Right atrium auricular region (tissue), 2 donors: Measurements from ENCODE around the gene DOCK2. TPM values are rescaled to one million over a fixed set of nuclear protein-coding genes. Genes with fewer than 3 reads are reported as not detected.

Experiments used
- DNase-seq: peaks from one replicate; pipeline ENCODE4 v3.0.0-alpha.2; 2019; ENCODE audit warnings: low spot score
- H3K27ac ChIP-seq, 2 donors: fragments of 200-600 bp; sonication (generic); 1 replicate in 1 of 2; 2 replicates in 1 of 2; pipeline ENCODE4 v1.5.1; 2016 to 2019
- H3K27me3 ChIP-seq, 2 donors: fragments of 200-600 bp; sonication (generic); one replicate each; pipeline versions ENCODE4 v1.5.1 to v1.6.0; 2017 to 2019
- H3K36me3 ChIP-seq: fragments of 200-600 bp; sonication (generic); one replicate; pipeline ENCODE4 v1.5.1; 2016
- H3K4me1 ChIP-seq, 2 donors: fragments of 200-600 bp; sonication (generic); one replicate each; pipeline versions ENCODE4 v1.5.1 to v1.6.0; 2017 to 2019
- H3K4me3 ChIP-seq, 2 donors: fragments of 200-600 bp; sonication (generic); 1 replicate in 1 of 2; 2 replicates in 1 of 2; pipeline ENCODE4 v1.5.1; 2017 to 2019; ENCODE audit warnings: mild to moderate bottlenecking in 1 of 2, moderate library complexity in 1 of 2
- H3K9me3 ChIP-seq, 2 donors: fragments of 200-600 bp; sonication (generic); one replicate each; pipeline ENCODE4 v1.5.1; 2019
- total RNA-seq, 2 donors: library from RNA; depleted of rRNA; stranded (reverse); fragments of >200 nt; gene quantifications; one replicate each; pipeline ENCODE4 v1.1.0, GENCODE V29; 2016
- TF ChIP-seq, protein P1 (sequence below), 2 donors: fragments of 200-600 bp; sonication (generic); IDR thresholded peaks; one replicate each; pipeline ENCODE4 v1.5.1; 2019; ENCODE audit warnings: antibody characterized with exemption in 2 of 2

The DOCK2 gene
- total RNA-seq, 2 donors from 2014 or later = 3.7 to 5.4 TPM

DNA sequence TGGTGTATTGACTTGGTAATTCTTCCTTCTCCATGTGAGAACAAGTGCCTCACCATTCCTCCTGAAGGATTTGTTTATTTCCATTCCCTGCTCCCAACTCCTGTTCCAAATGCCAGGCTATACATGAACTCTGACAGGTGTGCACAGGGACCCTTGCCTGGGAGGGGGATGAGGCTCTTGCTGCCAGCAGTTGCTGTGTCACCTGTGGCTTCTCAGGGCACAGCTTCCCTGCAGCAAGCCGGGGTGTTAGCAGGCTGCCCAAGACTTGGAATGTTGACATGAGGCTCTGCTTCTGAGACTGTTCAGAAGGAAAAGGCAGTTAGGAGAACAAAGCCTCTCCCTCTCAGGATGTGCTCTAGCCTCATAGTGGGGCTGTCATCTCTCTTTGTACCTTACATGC lies 131.3 kb downstream of the DOCK2 start:
- no peak for DNase-seq
- TF ChIP-seq, protein P1, sequence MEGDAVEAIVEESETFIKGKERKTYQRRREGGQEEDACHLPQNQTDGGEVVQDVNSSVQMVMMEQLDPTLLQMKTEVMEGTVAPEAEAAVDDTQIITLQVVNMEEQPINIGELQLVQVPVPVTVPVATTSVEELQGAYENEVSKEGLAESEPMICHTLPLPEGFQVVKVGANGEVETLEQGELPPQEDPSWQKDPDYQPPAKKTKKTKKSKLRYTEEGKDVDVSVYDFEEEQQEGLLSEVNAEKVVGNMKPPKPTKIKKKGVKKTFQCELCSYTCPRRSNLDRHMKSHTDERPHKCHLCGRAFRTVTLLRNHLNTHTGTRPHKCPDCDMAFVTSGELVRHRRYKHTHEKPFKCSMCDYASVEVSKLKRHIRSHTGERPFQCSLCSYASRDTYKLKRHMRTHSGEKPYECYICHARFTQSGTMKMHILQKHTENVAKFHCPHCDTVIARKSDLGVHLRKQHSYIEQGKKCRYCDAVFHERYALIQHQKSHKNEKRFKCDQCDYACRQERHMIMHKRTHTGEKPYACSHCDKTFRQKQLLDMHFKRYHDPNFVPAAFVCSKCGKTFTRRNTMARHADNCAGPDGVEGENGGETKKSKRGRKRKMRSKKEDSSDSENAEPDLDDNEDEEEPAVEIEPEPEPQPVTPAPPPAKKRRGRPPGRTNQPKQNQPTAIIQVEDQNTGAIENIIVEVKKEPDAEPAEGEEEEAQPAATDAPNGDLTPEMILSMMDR (IDR thresholded peaks at IDR 0.05) = no peak

DNA sequence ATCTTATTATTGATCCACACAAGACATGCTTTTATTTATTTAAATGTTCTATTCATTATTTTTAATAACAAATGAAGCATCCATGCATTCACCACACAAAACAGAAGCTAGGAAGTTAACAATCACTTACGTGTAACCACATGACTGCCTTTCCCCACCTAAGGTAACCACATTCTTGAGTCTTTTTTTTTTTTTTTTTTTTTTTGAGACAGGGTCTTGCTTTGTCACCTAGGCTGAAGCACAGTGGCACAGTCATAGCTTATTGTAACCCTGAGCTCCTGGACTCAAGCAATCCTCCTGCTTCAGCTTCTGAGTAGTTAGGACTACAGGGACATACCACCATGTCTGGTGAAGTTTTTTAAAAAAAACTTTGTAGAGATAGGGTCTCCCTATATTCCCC lies 133.0 kb downstream of the DOCK2 start:
- H3K9me3 ChIP-seq = no peaks in the 10 kb centered on the region
- TF ChIP-seq, protein P1 (IDR thresholded peaks at IDR 0.05) = no peak
- no peak overlapping the region for H3K27ac ChIP-seq
- no peaks in the 10 kb centered on the region for H3K4me1 ChIP-seq
- no peaks in the 10 kb centered on the region for H3K27me3 ChIP-seq
- DNase-seq = no peak
- no peaks in the 10 kb centered on the region for H3K36me3 ChIP-seq
- H3K4me3 ChIP-seq = no peak overlapping the region

More for the DNA sequence above, 131.3 kb downstream of the DOCK2 start:
- H3K4me1 ChIP-seq = no peaks in the 10 kb centered on the region
- no peak overlapping the region for H3K27ac ChIP-seq
- H3K4me3 ChIP-seq = no peak overlapping the region
- no peaks in the 10 kb centered on the region for H3K27me3 ChIP-seq
- H3K9me3 ChIP-seq = no peaks in the 10 kb centered on the region
- H3K36me3 ChIP-seq = no peaks in the 10 kb centered on the region

DNA sequence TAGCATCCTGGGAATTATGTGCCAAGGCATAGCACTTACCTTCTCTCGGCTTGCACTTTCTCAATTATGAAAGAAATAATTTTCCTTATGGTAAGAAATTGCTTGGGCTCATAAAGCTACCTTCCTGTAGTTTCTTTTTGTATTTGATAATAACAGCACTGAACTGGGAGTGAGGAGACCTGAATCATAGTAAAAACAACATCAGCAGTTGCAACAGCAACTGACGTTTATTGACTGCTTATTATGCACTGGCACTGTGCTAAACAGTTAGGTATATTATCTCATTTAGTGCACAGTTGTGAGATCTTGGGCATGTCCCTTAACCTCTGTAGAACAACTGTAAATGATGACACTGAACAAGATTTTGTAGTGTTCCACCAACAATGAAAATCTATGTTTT lies 135.2 kb downstream of the DOCK2 start:
- Histone ChIP-seq H3K27ac (no peak overlapping the region), H3K4me1 (no peaks in the 10 kb centered on the region), H3K4me3 (no peak overlapping the region), H3K36me3 (no peaks in the 10 kb centered on the region), H3K27me3 (no peaks in the 10 kb centered on the region), H3K9me3 (no peaks in the 10 kb centered on the region)
- TF ChIP-seq, protein P1 (IDR thresholded peaks at IDR 0.05) = no peak
- DNase-seq = no peak

DNA sequence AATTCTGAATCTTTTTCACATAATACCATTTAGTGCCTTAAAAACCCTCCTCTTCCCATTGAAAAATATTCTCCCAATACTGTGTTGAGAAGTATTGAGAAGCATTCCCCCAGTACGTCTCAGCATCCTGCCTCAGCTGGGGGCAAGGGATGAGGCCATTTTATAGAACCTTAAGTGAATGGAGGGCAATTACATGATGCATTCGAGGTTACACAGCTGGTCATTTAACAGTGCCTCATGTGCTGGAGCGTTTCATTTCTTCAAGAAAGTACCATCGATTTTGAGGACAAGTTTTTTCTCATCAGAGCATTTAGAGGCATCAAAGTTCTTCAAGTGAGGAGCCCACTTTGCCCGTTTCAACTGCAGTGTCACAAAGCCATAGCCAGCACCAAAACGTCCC lies 135.6 kb downstream of the DOCK2 start:
- H3K9me3 ChIP-seq = no peaks in the 10 kb centered on the region
- no peaks in the 10 kb centered on the region for H3K4me1 ChIP-seq
- no peak overlapping the region for H3K4me3 ChIP-seq
- H3K27ac ChIP-seq = no peak overlapping the region
- TF ChIP-seq, protein P1 (IDR thresholded peaks at IDR 0.05) = no peak
- H3K27me3 ChIP-seq = no peaks in the 10 kb centered on the region
- no peak for DNase-seq
- H3K36me3 ChIP-seq = no peaks in the 10 kb centered on the region

DNA sequence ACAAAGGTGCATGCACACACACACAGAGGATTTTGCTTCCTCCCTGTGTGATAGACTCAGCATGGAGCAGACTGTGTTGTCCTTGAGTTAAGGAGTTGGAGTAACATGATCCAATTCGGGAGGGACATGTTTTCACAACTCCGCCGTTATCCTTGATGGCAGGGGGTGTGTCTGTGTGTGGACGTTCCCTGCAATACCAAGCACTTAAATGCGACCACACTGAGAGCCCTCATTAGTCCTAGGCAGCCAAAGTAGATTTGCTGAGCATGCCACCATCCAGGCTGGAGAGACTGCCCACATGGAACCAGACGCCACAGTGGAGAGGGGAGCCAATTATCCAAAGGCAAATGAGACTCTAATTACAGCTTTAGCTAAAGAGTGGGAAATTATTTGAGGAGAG lies 140.1 kb downstream of the DOCK2 start:
- no peaks in the 10 kb centered on the region for H3K27me3 ChIP-seq
- no peaks in the 10 kb centered on the region for H3K4me1 ChIP-seq
- H3K36me3 ChIP-seq = no peaks in the 10 kb centered on the region
- TF ChIP-seq, protein P1 (IDR thresholded peaks at IDR 0.05) = no peak
- DNase-seq = no peak
- no peak overlapping the region for H3K27ac ChIP-seq
- no peaks in the 10 kb centered on the region for H3K9me3 ChIP-seq
- H3K4me3 ChIP-seq = no peak overlapping the region
